ENCODE results near the gene NTHL1.

- TF ChIP-seq EZH2 (IDR thresholded peaks at IDR 0.05; ENCODE audit: insufficient read depth, low read length) (no peak), CTCF (IDR thresholded peaks at IDR 0.05; ENCODE audit: insufficient read depth, low read depth, low read length) (no peak)
Observed at GRCh38 chr16:2053211-2053610, 5.6 kb upstream of the NTHL1 start.

All from astrocyte (in vitro differentiated cells and primary cell).